ENCODE results near the gene ITPK1.

GRCh38 chr14:93050761-93051160 lies 65.0 kb downstream of the ITPK1 start:
- TF ChIP-seq YY1 (IDR thresholded peaks at IDR 0.05; ENCODE audit: low read depth): no peak
- TF ChIP-seq TAF1 (IDR thresholded peaks at IDR 0.05; ENCODE audit: low read depth): no peak
- no peak for TF ChIP-seq EGR1 (IDR thresholded peaks at IDR 0.05)
- TF ChIP-seq, protein P1, sequence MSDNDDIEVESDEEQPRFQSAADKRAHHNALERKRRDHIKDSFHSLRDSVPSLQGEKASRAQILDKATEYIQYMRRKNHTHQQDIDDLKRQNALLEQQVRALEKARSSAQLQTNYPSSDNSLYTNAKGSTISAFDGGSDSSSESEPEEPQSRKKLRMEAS (IDR thresholded peaks at IDR 0.05): no peak
- TF ChIP-seq, protein P2, sequence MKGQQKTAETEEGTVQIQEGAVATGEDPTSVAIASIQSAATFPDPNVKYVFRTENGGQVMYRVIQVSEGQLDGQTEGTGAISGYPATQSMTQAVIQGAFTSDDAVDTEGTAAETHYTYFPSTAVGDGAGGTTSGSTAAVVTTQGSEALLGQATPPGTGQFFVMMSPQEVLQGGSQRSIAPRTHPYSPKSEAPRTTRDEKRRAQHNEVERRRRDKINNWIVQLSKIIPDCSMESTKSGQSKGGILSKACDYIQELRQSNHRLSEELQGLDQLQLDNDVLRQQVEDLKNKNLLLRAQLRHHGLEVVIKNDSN (IDR thresholded peaks at IDR 0.05): no peak
- no peak for TF ChIP-seq CEBPB (IDR thresholded peaks at IDR 0.05)
- TF ChIP-seq ZBTB7A (IDR thresholded peaks at IDR 0.05; ENCODE audit: low read depth): no peak
- no peak for TF ChIP-seq CREB1 (IDR thresholded peaks at IDR 0.05; ENCODE audit: low read depth)
- no peak for TF ChIP-seq REST (IDR thresholded peaks at IDR 0.05; ENCODE audit: low read depth)
- no peak for TF ChIP-seq RAD21 (IDR thresholded peaks at IDR 0.05; ENCODE audit: low read depth)
- no peak for TF ChIP-seq FOXM1 (IDR thresholded peaks at IDR 0.05; ENCODE audit: borderline replicate concordance, low read depth)
- no peak for TF ChIP-seq EP300 (IDR thresholded peaks at IDR 0.05; ENCODE audit: borderline replicate concordance)
- no peak for TF ChIP-seq TEAD4 (IDR thresholded peaks at IDR 0.05)

Measured in Ishikawa (cell line).